ENCODE measurements around the gene APBA3. TPM values are rescaled to one million over a fixed set of nuclear protein-coding genes. Genes with fewer than 3 reads are reported as not detected.

APBA3 gene
- total RNA-seq, 1 donor from 2014 or later = 33.2 TPM

GRCh38 chr19:3785938-3786824 is 24.7 kb upstream of the APBA3 start, which contains the start of gene MATK:
MATK (minus strand) TSS chr19:3786381; CDS start chr19:3785135, 1,246 bp downstream.
- DNase-seq (ENCODE audit: low spot score) = no peak

GRCh38 chr19:3785451-3785937 is 24.0 kb upstream of the APBA3 start:
- DNase-seq (ENCODE audit: low spot score) = no peak

GRCh38 chr19:3784607-3785450 is 23.3 kb upstream of the APBA3 start:
- no peak for DNase-seq (ENCODE audit: low spot score)

GRCh38 chr19:3783660-3784584 is 22.4 kb upstream of the APBA3 start:
- DNase-seq (ENCODE audit: low spot score) = no peak

GRCh38 chr19:3782903-3783302 is 21.4 kb upstream of the APBA3 start:
- no peak for DNase-seq (ENCODE audit: low spot score)

- DNase-seq (ENCODE audit: low spot score) = no peak
Observed at GRCh38 chr19:3782330-3782729, 20.8 kb upstream of the APBA3 start.

- no peak for DNase-seq (ENCODE audit: low spot score)
Observed at GRCh38 chr19:3781603-3782002, 20.1 kb upstream of the APBA3 start.

GRCh38 chr19:3780786-3781304 is 19.4 kb upstream of the APBA3 start:
- DNase-seq (ENCODE audit: low spot score) = no peak

- DNase-seq (ENCODE audit: low spot score) = no peak
Observed at GRCh38 chr19:3778899-3779723, 17.6 kb upstream of the APBA3 start.

GRCh38 chr19:3778104-3778867 is 16.8 kb upstream of the APBA3 start:
- no peak for DNase-seq (ENCODE audit: low spot score)

- no peak for DNase-seq (ENCODE audit: low spot score)
Observed at GRCh38 chr19:3776479-3777040, 15.1 kb upstream of the APBA3 start.

GRCh38 chr19:3775831-3776230 is 14.3 kb upstream of the APBA3 start:
- no peak for DNase-seq (ENCODE audit: low spot score)

GRCh38 chr19:3775374-3775711 is 13.9 kb upstream of the APBA3 start:
- DNase-seq (ENCODE audit: low spot score) = no peak

GRCh38 chr19:3774621-3775373 is 13.3 kb upstream of the APBA3 start:
- no peak for DNase-seq (ENCODE audit: low spot score)

GRCh38 chr19:3773814-3774515 is 12.5 kb upstream of the APBA3 start:
- DNase-seq (ENCODE audit: low spot score) = no peak

- DNase-seq (ENCODE audit: low spot score) = no peak
Observed at GRCh38 chr19:3771906-3772455, 10.5 kb upstream of the APBA3 start, which contains the start of gene RAX2. RAX2 (minus strand) TSS chr19:3772228; CDS start chr19:3771742, 486 bp downstream.

All from umbilical cord (tissue), 2 donors.